Measurements from ENCODE around the gene ZNF804B.

GRCh38 chr7:89312551-89312950 is 553.1 kb downstream of the ZNF804B start:
- TF ChIP-seq, protein P1, sequence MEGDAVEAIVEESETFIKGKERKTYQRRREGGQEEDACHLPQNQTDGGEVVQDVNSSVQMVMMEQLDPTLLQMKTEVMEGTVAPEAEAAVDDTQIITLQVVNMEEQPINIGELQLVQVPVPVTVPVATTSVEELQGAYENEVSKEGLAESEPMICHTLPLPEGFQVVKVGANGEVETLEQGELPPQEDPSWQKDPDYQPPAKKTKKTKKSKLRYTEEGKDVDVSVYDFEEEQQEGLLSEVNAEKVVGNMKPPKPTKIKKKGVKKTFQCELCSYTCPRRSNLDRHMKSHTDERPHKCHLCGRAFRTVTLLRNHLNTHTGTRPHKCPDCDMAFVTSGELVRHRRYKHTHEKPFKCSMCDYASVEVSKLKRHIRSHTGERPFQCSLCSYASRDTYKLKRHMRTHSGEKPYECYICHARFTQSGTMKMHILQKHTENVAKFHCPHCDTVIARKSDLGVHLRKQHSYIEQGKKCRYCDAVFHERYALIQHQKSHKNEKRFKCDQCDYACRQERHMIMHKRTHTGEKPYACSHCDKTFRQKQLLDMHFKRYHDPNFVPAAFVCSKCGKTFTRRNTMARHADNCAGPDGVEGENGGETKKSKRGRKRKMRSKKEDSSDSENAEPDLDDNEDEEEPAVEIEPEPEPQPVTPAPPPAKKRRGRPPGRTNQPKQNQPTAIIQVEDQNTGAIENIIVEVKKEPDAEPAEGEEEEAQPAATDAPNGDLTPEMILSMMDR (conservative IDR thresholded peaks at IDR 0.05; ENCODE audit: low read length) = no peak
- TF ChIP-seq EZH2phosphoT487 (IDR thresholded peaks at IDR 0.05; ENCODE audit: borderline replicate concordance, low read depth, low read length) = no peak

All from OCI-LY7 (cell line).